Measurements from ENCODE around the gene PHF2. TPM values are rescaled to one million over a fixed set of nuclear protein-coding genes. Genes with fewer than 3 reads are reported as not detected.
A peak's percentile ranks its signal among the peaks of the same experiment; 100 is the strongest.

PHF2 gene
- total RNA-seq, 1 donor from 2014 or later, result 40.3 TPM

- Mint-ChIP-seq H3K4me1 (ENCODE audit: unreplicated experiment) (no peaks in the 10 kb centered on the region), H3K27me3 (ENCODE audit: unreplicated experiment) (no peaks in the 10 kb centered on the region), H3K36me3 (ENCODE audit: unreplicated experiment) (peaks cover 10% of the 10 kb centered on the region), H3K9me3 (ENCODE audit: unreplicated experiment) (no peaks in the 10 kb centered on the region), H3K4me3 (ENCODE audit: unreplicated experiment) (no peak overlapping the region), H3K27ac (ENCODE audit: unreplicated experiment) (no peak overlapping the region)
- TF ChIP-seq CTCF (IDR thresholded peaks at IDR 0.05), result no peak
- DNase-seq (ENCODE audit: extremely low spot score, unreplicated experiment), result peak; percentile 83
Measured at GRCh38 chr9:93673021-93673838, 96.8 kb downstream of the PHF2 start.

GRCh38 chr9:93673839-93674334 lies 97.5 kb downstream of the PHF2 start:
- peak; percentile 80 for DNase-seq (ENCODE audit: extremely low spot score, unreplicated experiment)
- H3K4me1 Mint-ChIP-seq (ENCODE audit: unreplicated experiment), result no peaks in the 10 kb centered on the region
- TF ChIP-seq CTCF (IDR thresholded peaks at IDR 0.05), result no peak
- H3K36me3 Mint-ChIP-seq (ENCODE audit: unreplicated experiment), result peaks cover 12% of the 10 kb centered on the region
- no peak overlapping the region for H3K27ac Mint-ChIP-seq (ENCODE audit: unreplicated experiment)
- no peaks in the 10 kb centered on the region for H3K9me3 Mint-ChIP-seq (ENCODE audit: unreplicated experiment)
- H3K4me3 Mint-ChIP-seq (ENCODE audit: unreplicated experiment), result no peak overlapping the region
- no peaks in the 10 kb centered on the region for H3K27me3 Mint-ChIP-seq (ENCODE audit: unreplicated experiment)

GRCh38 chr9:93674580-93675335 lies 98.4 kb downstream of the PHF2 start:
- H3K4me1 Mint-ChIP-seq (ENCODE audit: unreplicated experiment), result no peaks in the 10 kb centered on the region
- no peaks in the 10 kb centered on the region for H3K27me3 Mint-ChIP-seq (ENCODE audit: unreplicated experiment)
- H3K9me3 Mint-ChIP-seq (ENCODE audit: unreplicated experiment), result no peaks in the 10 kb centered on the region
- peaks cover 13% of the 10 kb centered on the region for H3K36me3 Mint-ChIP-seq (ENCODE audit: unreplicated experiment)
- TF ChIP-seq CTCF (IDR thresholded peaks at IDR 0.05), result no peak
- no peak overlapping the region for H3K27ac Mint-ChIP-seq (ENCODE audit: unreplicated experiment)
- DNase-seq (ENCODE audit: extremely low spot score, unreplicated experiment), result peak; percentile 78
- H3K4me3 Mint-ChIP-seq (ENCODE audit: unreplicated experiment), result no peak overlapping the region

GRCh38 chr9:93675336-93676150 lies 99.2 kb downstream of the PHF2 start:
- TF ChIP-seq CTCF (IDR thresholded peaks at IDR 0.05), result no peak
- Mint-ChIP-seq H3K4me3 (ENCODE audit: unreplicated experiment) (no peak overlapping the region), H3K9me3 (ENCODE audit: unreplicated experiment) (no peaks in the 10 kb centered on the region), H3K4me1 (ENCODE audit: unreplicated experiment) (no peaks in the 10 kb centered on the region), H3K27me3 (ENCODE audit: unreplicated experiment) (no peaks in the 10 kb centered on the region), H3K27ac (ENCODE audit: unreplicated experiment) (no peak overlapping the region), H3K36me3 (ENCODE audit: unreplicated experiment) (peaks cover 13% of the 10 kb centered on the region)
- DNase-seq (ENCODE audit: extremely low spot score, unreplicated experiment), result peak; percentile 83

Data from osteocyte (in vitro differentiated cells).